K562 (cell line): ENCODE results near the gene SYNM. TPM values are rescaled to one million over a fixed set of nuclear protein-coding genes. Genes with fewer than 3 reads are reported as not detected.

ENCODE experiments used
- CTCFL ChIP-seq: IDR thresholded peaks from 2 replicates; pipeline ENCODE4 v1.6.1; 2011; ENCODE audit warnings: borderline replicate concordance, low read depth, mild to moderate bottlenecking, moderate library complexity, low read length; ENCODE audit not compliant: insufficient read depth, poor library complexity, severe bottlenecking
- DEAF1 ChIP-seq: fragments of 450-650 bp; formaldehyde crosslinking; IDR thresholded peaks from 2 replicates; pipeline ENCODE4 v1.4.0; 2020; ENCODE audit warnings: mild to moderate bottlenecking, moderate library complexity
- ELK3 ChIP-seq: fragments of 450-650 bp; formaldehyde crosslinking; IDR thresholded peaks from 2 replicates; pipeline ENCODE4 v1.4.0; 2020; ENCODE audit warnings: mild to moderate bottlenecking
- ETS2 ChIP-seq: IDR thresholded peaks from 2 replicates; pipeline ENCODE4 v1.6.1; 2016; ENCODE audit warnings: borderline replicate concordance, missing genetic modification characterization, mild to moderate bottlenecking, moderate library complexity, missing compliant biosample characterization; ENCODE audit not compliant: poor library complexity, severe bottlenecking
- NCOA2 ChIP-seq, 2 experiments: fragments of 450-650 bp; IDR thresholded peaks; 2 replicates each; pipeline ENCODE4 v1.6.1; 2018; ENCODE audit warnings: mild to moderate bottlenecking in 2 of 2, moderate library complexity in 1 of 2; ENCODE audit not compliant: partially characterized antibody in 2 of 2
- NFATC3 ChIP-seq: fragments of 450-650 bp; IDR thresholded peaks from 2 replicates; pipeline ENCODE4 v1.6.1; 2017; ENCODE audit warnings: mild to moderate bottlenecking
- NR2F6 ChIP-seq: fragments of 450-650 bp; formaldehyde crosslinking; IDR thresholded peaks from 2 replicates; pipeline ENCODE4 v1.4.0; 2020; ENCODE audit warnings: mild to moderate bottlenecking
- PML ChIP-seq: IDR thresholded peaks from 2 replicates; pipeline ENCODE4 v1.6.1; 2012; ENCODE audit warnings: low read length, inconsistent platforms
- POU5F1 ChIP-seq: fragments of 150-350 bp; IDR thresholded peaks from 2 replicates; pipeline ENCODE4 v1.6.1; 2014; ENCODE audit warnings: borderline replicate concordance, low read length, low read depth, mild to moderate bottlenecking; ENCODE audit not compliant: partially characterized antibody
- RNF219 ChIP-seq: fragments of 250-450 bp; sonication (Bioruptor Pico); IDR thresholded peaks from 2 replicates; pipeline ENCODE4 v1.5.0; 2022; ENCODE audit warnings: mild to moderate bottlenecking
- SLC30A9 ChIP-seq: fragments of 250-450 bp; sonication (Bioruptor Pico); IDR thresholded peaks from 2 replicates; pipeline ENCODE4 v1.8.0; 2022; ENCODE audit warnings: mild to moderate bottlenecking, moderate library complexity
- SRSF1 ChIP-seq: fragments of 200-400 bp; formaldehyde crosslinking; IDR thresholded peaks from 2 replicates; pipeline ENCODE4 v1.6.1; 2017; ENCODE audit warnings: mild to moderate bottlenecking, low read depth, low read length, moderate library complexity
- ZFP30 ChIP-seq: fragments of 250-450 bp; sonication (Bioruptor Pico); IDR thresholded peaks from 2 replicates; pipeline ENCODE4 v1.8.0; 2022; ENCODE audit warnings: moderate library complexity, mild to moderate bottlenecking, inconsistent platforms, borderline replicate concordance
- ZNF23 ChIP-seq: fragments of 250-450 bp; sonication (Bioruptor Pico); IDR thresholded peaks from 2 replicates; pipeline ENCODE4 v1.4.0; 2020; ENCODE audit warnings: mild to moderate bottlenecking
- ZNF274 ChIP-seq: IDR thresholded peaks from 2 replicates; pipeline ENCODE4 v1.6.1; 2011; ENCODE audit warnings: low read depth, mild to moderate bottlenecking, low read length, moderate library complexity, borderline replicate concordance
- ZNF436 ChIP-seq: fragments of 250-450, 450-650 bp; sonication (Bioruptor Pico); formaldehyde crosslinking; IDR thresholded peaks from 2 replicates; pipeline ENCODE4 v1.7.0; 2020; ENCODE audit warnings: mild to moderate bottlenecking
- ZSCAN32 ChIP-seq: fragments of 450-650 bp; formaldehyde crosslinking; IDR thresholded peaks from 2 replicates; pipeline ENCODE4 v1.4.0; 2020; ENCODE audit warnings: mild to moderate bottlenecking, moderate library complexity
- polyA plus RNA-seq, 8 experiments: library from polyadenylated mRNA; depleted of rRNA in 4 of 8; stranded (reverse) in 5 of 8; unstranded in 3 of 8; fragments of >200 nt; fragmentation: Nextera tagmentation in 2 of 8; fragmentation: Illumina TruSeq in 1 of 8; extraction: Ambion mirVana in 2 of 8; extraction: Trizol in 1 of 8; gene quantifications; 2 replicates each; pipeline versions ENCODE4 v1.2.1 to v1.2.3, GENCODE V29; 2011 to 2014; ENCODE audit warnings: inconsistent platforms in 1 of 8, missing spikeins in 1 of 8
- total RNA-seq, 7 experiments: library from RNA; depleted of rRNA in 6 of 7; stranded (reverse); fragments of >200 nt in 6 of 7; fragmentation: Illumina TruSeq in 2 of 7; extraction: Trizol in 2 of 7; gene quantifications; 2 replicates each; pipeline versions ENCODE4 v1.2.1 to v1.2.3, GENCODE V29; 2011 to 2021; ENCODE audit warnings: low replicate concordance in 1 of 7

SYNM gene
- total and polyA plus RNA-seq, 9 of the 15 experiments (the other 6 are each of a cell fraction or from before 2014, with no cell fraction given) = 0.01 to 0.42 (median 0.13) TPM

GRCh38 chr15:99100245-99101173 is 4.4 kb upstream of the SYNM start (continued):
- TF ChIP-seq ELK3 (CRISPR knock-in tag) (no peak), PML (no peak), SRSF1 (no peak), RNF219 (CRISPR knock-in tag) (no peak), ZSCAN32 (no peak), ZFP30 (CRISPR knock-in tag) (no peak), SLC30A9 (CRISPR knock-in tag) (no peak), NCOA2 (IDR thresholded peaks at IDR 0.05; ENCODE audit: partially characterized antibody in 2 of 2) (no peak), POU5F1 (no peak), NFATC3 (no peak), ZNF23 (CRISPR knock-in tag) (no peak), ZNF274 (no peak), NR2F6 (CRISPR knock-in tag) (no peak), ETS2 (tag) (no peak), ZNF436 (CRISPR knock-in tag) (no peak), CTCFL (no peak), DEAF1 (CRISPR knock-in tag) (peak; percentile 56; the same call in 1 of the 2 replicates)
